Neural progenitor cell (in vitro differentiated cells): ENCODE measurements around the gene ST8SIA4. TPM values are rescaled to one million over a fixed set of nuclear protein-coding genes. Genes with fewer than 3 reads are reported as not detected.
"Not testable (repeated sequence)": the region's sequence is repeated elsewhere in the genome, so short reads cannot be mapped to it uniquely, and the experiment has no call there.

Experiments used
- DNase-seq: peaks from one replicate; pipeline ENCODE4 v3.0.0-alpha.2; 2016; ENCODE audit warnings: low spot score
- H2AFZ ChIP-seq: fragments of 200-600 bp; sonication (generic); replicated peaks from 2 replicates; pipeline ENCODE4 v1.6.1; 2016; ENCODE audit warnings: antibody characterized with exemption
- H3F3A ChIP-seq: fragments of 200-600 bp; sonication (generic); 2 replicates; pipeline ENCODE4 v1.6.1; 2016; ENCODE audit warnings: antibody characterized with exemption, low read depth
- H3K27ac ChIP-seq: fragments of 200-600 bp; sonication (generic); 2 replicates; pipeline ENCODE4 v1.5.1; 2016; ENCODE audit warnings: mild to moderate bottlenecking
- H3K27me3 ChIP-seq: fragments of 200-600 bp; sonication (generic); 2 replicates; pipeline ENCODE4 v1.6.1; 2016; ENCODE audit warnings: mild to moderate bottlenecking, moderate library complexity
- H3K36me3 ChIP-seq: fragments of 200-600 bp; sonication (generic); 2 replicates; pipeline ENCODE4 v1.5.1; 2016
- H3K4me1 ChIP-seq: fragments of 200-600 bp; sonication (generic); 2 replicates; pipeline ENCODE4 v1.6.1; 2016; ENCODE audit warnings: mixed run types
- H3K4me2 ChIP-seq: fragments of 200-600 bp; sonication (generic); 2 replicates; pipeline ENCODE4 v1.6.1; 2016
- H3K4me3 ChIP-seq: fragments of 200-600 bp; sonication (generic); 2 replicates; pipeline ENCODE4 v1.5.1; 2016
- H3K79me2 ChIP-seq: fragments of 200-600 bp; sonication (generic); 2 replicates; pipeline ENCODE4 v1.6.1; 2016; ENCODE audit warnings: low read depth
- H3K9ac ChIP-seq: fragments of 200-600 bp; sonication (generic); 2 replicates; pipeline ENCODE4 v1.6.1; 2016
- H3K9me3 ChIP-seq: fragments of 200-600 bp; sonication (generic); 2 replicates; pipeline ENCODE4 v1.5.1; 2016; ENCODE audit warnings: low read depth
- H4K20me1 ChIP-seq: fragments of 200-600 bp; sonication (generic); 2 replicates; pipeline ENCODE4 v1.6.1; 2016; ENCODE audit warnings: low read depth
- H3K27ac Mint-ChIP-seq: 3 replicates; pipeline ENCODE4 v1.8.0; 2021; ENCODE audit warnings: mixed read lengths
- H3K27me3 Mint-ChIP-seq: 2 replicates; pipeline ENCODE4 v1.8.0; 2022; ENCODE audit warnings: low read depth, mild to moderate bottlenecking, inconsistent platforms, moderate library complexity, mixed read lengths; ENCODE audit not compliant: insufficient read depth
- H3K36me3 Mint-ChIP-seq: 3 replicates; pipeline ENCODE4 v1.8.0; 2021; ENCODE audit warnings: mixed read lengths
- H3K4me1 Mint-ChIP-seq: 3 replicates; pipeline ENCODE4 v1.8.0; 2021; ENCODE audit warnings: mixed read lengths
- H3K4me3 Mint-ChIP-seq: 3 replicates; pipeline ENCODE4 v1.8.0; 2021; ENCODE audit warnings: mild to moderate bottlenecking, moderate library complexity, mixed read lengths
- H3K9me3 Mint-ChIP-seq: 3 replicates; pipeline ENCODE4 v1.8.0; 2020; ENCODE audit warnings: mixed read lengths
- EZH2 ChIP-seq: fragments of 200-600 bp; sonication (generic); IDR thresholded peaks from 2 replicates; pipeline ENCODE4 v1.6.1; 2017; ENCODE audit warnings: antibody characterized with exemption, mild to moderate bottlenecking, moderate library complexity
- EZH2phosphoT487 ChIP-seq: fragments of 200-600 bp; sonication (generic); IDR thresholded peaks from 2 replicates; pipeline ENCODE4 v1.6.1; 2017; ENCODE audit warnings: antibody characterized with exemption
- total RNA-seq: library from RNA; depleted of rRNA; stranded (reverse); fragments of >200 nt; gene quantifications from 2 replicates; pipeline ENCODE4 v1.2.3, GENCODE V29; 2015; ENCODE audit warnings: low replicate concordance
- TF ChIP-seq, protein P1 (sequence below): fragments of 200-600 bp; sonication (generic); IDR thresholded peaks from 2 replicates; pipeline ENCODE4 v1.5.1; 2017; ENCODE audit warnings: antibody characterized with exemption, mild to moderate bottlenecking

Gene ST8SIA4
- total RNA-seq, 1 donor from 2014 or later: 0.84 TPM

- Histone ChIP-seq H3K9me3 (no peaks in the 10 kb centered on the region), H4K20me1 (no peaks in the 10 kb centered on the region), H3F3A (no peaks in the 10 kb centered on the region), H3K79me2 (no peaks in the 10 kb centered on the region), H3K4me2 (no peak overlapping the region), H3K27me3 (no peaks in the 10 kb centered on the region), H3K36me3 (no peaks in the 10 kb centered on the region), H3K27ac (no peak overlapping the region), H3K4me3 (no peak overlapping the region), H3K4me1 (peaks cover 14% of the 10 kb centered on the region), H2AFZ (no peak overlapping the region), H3K9ac (no peak overlapping the region)
- Mint-ChIP-seq H3K4me3 (no peak overlapping the region), H3K9me3 (peaks cover 19% of the 10 kb centered on the region), H3K27me3 (peaks cover 3% of the 10 kb centered on the region), H3K36me3 (no peaks in the 10 kb centered on the region), H3K4me1 (peaks cover 39% of the 10 kb centered on the region), H3K27ac (no peak overlapping the region)
- TF ChIP-seq, protein P1, sequence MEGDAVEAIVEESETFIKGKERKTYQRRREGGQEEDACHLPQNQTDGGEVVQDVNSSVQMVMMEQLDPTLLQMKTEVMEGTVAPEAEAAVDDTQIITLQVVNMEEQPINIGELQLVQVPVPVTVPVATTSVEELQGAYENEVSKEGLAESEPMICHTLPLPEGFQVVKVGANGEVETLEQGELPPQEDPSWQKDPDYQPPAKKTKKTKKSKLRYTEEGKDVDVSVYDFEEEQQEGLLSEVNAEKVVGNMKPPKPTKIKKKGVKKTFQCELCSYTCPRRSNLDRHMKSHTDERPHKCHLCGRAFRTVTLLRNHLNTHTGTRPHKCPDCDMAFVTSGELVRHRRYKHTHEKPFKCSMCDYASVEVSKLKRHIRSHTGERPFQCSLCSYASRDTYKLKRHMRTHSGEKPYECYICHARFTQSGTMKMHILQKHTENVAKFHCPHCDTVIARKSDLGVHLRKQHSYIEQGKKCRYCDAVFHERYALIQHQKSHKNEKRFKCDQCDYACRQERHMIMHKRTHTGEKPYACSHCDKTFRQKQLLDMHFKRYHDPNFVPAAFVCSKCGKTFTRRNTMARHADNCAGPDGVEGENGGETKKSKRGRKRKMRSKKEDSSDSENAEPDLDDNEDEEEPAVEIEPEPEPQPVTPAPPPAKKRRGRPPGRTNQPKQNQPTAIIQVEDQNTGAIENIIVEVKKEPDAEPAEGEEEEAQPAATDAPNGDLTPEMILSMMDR: no peak
- TF ChIP-seq EZH2 (no peak), EZH2phosphoT487 (no peak)
- DNase-seq: no peak
Measured at GRCh38 chr5:100787648-100788047, 115.4 kb downstream of the ST8SIA4 start.

GRCh38 chr5:100785536-100785935, 117.5 kb downstream of the ST8SIA4 start:
- H3K79me2 ChIP-seq, H3K9ac ChIP-seq, H3F3A ChIP-seq, DNase-seq, H3K36me3 Mint-ChIP-seq, H3K4me1 ChIP-seq, H3K27me3 ChIP-seq, H3K27ac Mint-ChIP-seq, H3K4me2 ChIP-seq, H3K27me3 Mint-ChIP-seq, H2AFZ ChIP-seq, H3K4me3 Mint-ChIP-seq, H3K27ac ChIP-seq, H3K9me3 ChIP-seq, H3K36me3 ChIP-seq, H3K4me3 ChIP-seq, H4K20me1 ChIP-seq: not testable (repeated sequence)
- peaks cover 19% of the 10 kb centered on the region for H3K9me3 Mint-ChIP-seq
- peaks cover 18% of the 10 kb centered on the region for H3K4me1 Mint-ChIP-seq

GRCh38 chr5:100780376-100780870, 122.7 kb downstream of the ST8SIA4 start:
- peak overlapping the region; percentile 91 for H2AFZ ChIP-seq
- Mint-ChIP-seq H3K4me1 (peaks cover 14% of the 10 kb centered on the region), H3K36me3 (no peaks in the 10 kb centered on the region), H3K27me3 (no peaks in the 10 kb centered on the region), H3K27ac (no peak overlapping the region), H3K4me3 (no peak overlapping the region), H3K9me3 (peaks cover 16% of the 10 kb centered on the region)
- TF ChIP-seq EZH2 (no peak), EZH2phosphoT487 (no peak)
- TF ChIP-seq, protein P1: no peak
- no peaks in the 10 kb centered on the region for H3K9me3 ChIP-seq
- H3K36me3 ChIP-seq: no peaks in the 10 kb centered on the region
- no peaks in the 10 kb centered on the region for H4K20me1 ChIP-seq
- H3K27ac ChIP-seq: no peak overlapping the region
- H3F3A ChIP-seq: no peaks in the 10 kb centered on the region
- H3K9ac ChIP-seq: no peak overlapping the region
- H3K79me2 ChIP-seq: no peaks in the 10 kb centered on the region
- H3K27me3 ChIP-seq: no peaks in the 10 kb centered on the region
- no peak overlapping the region for H3K4me3 ChIP-seq
- no peak overlapping the region for H3K4me2 ChIP-seq
- DNase-seq: no peak
- peaks cover 4% of the 10 kb centered on the region for H3K4me1 ChIP-seq

DNA sequence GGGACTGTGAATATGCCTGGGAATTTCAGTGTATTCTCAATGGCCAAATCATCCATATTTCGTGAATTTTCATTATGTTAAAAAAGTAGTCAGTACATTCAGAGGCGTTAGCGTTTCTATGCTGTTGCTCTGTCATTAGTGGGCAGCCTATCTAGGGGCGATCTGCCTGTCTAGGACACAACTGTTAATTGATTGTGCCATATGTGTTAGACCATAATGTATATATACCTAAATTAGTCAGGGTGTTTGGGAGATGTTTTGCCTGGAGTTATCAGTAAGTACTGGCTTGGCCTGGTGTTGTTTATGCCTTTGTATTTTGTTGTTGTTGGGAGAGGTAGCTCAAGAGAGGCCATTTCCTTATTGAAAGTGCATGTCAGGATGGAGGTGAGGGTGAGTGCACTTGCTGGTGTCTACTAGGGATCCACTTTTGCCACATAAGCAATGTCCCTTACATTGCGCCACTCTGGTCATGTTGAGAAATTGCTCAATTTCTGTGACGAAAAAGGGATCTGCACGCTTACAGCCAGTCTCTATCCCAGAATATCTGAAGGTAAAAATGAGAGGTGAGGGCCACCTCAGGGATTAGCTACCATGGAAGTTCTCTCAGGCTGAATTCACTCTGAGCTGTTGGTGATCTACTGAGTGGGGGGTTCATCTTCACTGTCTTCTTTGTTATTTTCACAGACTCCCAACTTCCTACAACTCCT, 123.3 kb downstream of the ST8SIA4 start:
- Histone ChIP-seq H3K4me1 (peaks cover 7% of the 10 kb centered on the region), H3K79me2 (no peaks in the 10 kb centered on the region), H3K9me3 (no peaks in the 10 kb centered on the region), H3K36me3 (no peaks in the 10 kb centered on the region), H3K9ac (no peak overlapping the region), H3F3A (no peaks in the 10 kb centered on the region), H3K27me3 (no peaks in the 10 kb centered on the region), H4K20me1 (no peaks in the 10 kb centered on the region), H3K27ac (no peak overlapping the region), H3K4me2 (no peak overlapping the region), H3K4me3 (no peak overlapping the region), H2AFZ (peak overlapping the region; percentile 91)
- peaks cover 11% of the 10 kb centered on the region for H3K9me3 Mint-ChIP-seq
- H3K4me1 Mint-ChIP-seq: peaks cover 20% of the 10 kb centered on the region
- no peak for DNase-seq
- no peak overlapping the region for H3K27ac Mint-ChIP-seq
- TF ChIP-seq EZH2 (no peak), EZH2phosphoT487 (no peak)
- TF ChIP-seq, protein P1: no peak
- no peaks in the 10 kb centered on the region for H3K36me3 Mint-ChIP-seq
- no peaks in the 10 kb centered on the region for H3K27me3 Mint-ChIP-seq
- no peak overlapping the region for H3K4me3 Mint-ChIP-seq
